Neural cell (in vitro differentiated cells): ENCODE data around the gene KAT8. TPM values are rescaled to one million over a fixed set of nuclear protein-coding genes. Genes with fewer than 3 reads are reported as not detected.

Experiments
- H2AFZ ChIP-seq: fragments of 200-600, 300-800 bp; sonication (generic), shearing (Covaris generic); 2 replicates; pipeline ENCODE4 v1.6.0; 2014; ENCODE audit warnings: low read depth, mild to moderate bottlenecking, antibody characterized with exemption, low read length, moderate library complexity
- H3F3A ChIP-seq: fragments of 200-600 bp; shearing (Covaris generic); 2 replicates; pipeline ENCODE4 v1.6.1; 2016; ENCODE audit warnings: mild to moderate bottlenecking, moderate library complexity, mixed read lengths, antibody characterized with exemption, low read length; ENCODE audit not compliant: insufficient read depth, poor library complexity, severe bottlenecking
- H3K27ac ChIP-seq: fragments of 200-600, 300-800 bp; sonication (generic), shearing (Covaris generic); 2 replicates; pipeline ENCODE4 v1.5.1; 2014; ENCODE audit warnings: mild to moderate bottlenecking, low read length, moderate library complexity
- H3K27me3 ChIP-seq: fragments of 300-800, 200-600 bp; sonication (generic), shearing (Covaris generic); 2 replicates; pipeline ENCODE4 v1.6.0; 2014; ENCODE audit warnings: mild to moderate bottlenecking, low read depth, low read length, moderate library complexity; ENCODE audit not compliant: insufficient read depth
- H3K36me3 ChIP-seq: fragments of 300-800, 200-600 bp; sonication (generic), shearing (Covaris generic); 2 replicates; pipeline ENCODE4 v1.5.1; 2014; ENCODE audit warnings: mild to moderate bottlenecking, antibody characterized with exemption, low read length, moderate library complexity; ENCODE audit not compliant: insufficient read depth
- H3K4me2 ChIP-seq: fragments of 300-800, 200-600 bp; sonication (generic), shearing (Covaris generic); 2 replicates; pipeline ENCODE4 v1.6.0; 2014; ENCODE audit warnings: mild to moderate bottlenecking, low read length
- H3K4me3 ChIP-seq: fragments of 300-800, 200-600 bp; sonication (generic), shearing (Covaris generic); 2 replicates; pipeline ENCODE4 v1.5.1; 2014; ENCODE audit warnings: mild to moderate bottlenecking, low read length, moderate library complexity
- H3K79me2 ChIP-seq: fragments of 200-600 bp; shearing (Covaris generic); replicated peaks from 2 replicates; pipeline ENCODE4 v1.6.0; 2014; ENCODE audit warnings: mild to moderate bottlenecking, low read length, moderate library complexity; ENCODE audit not compliant: insufficient read depth
- H3K9ac ChIP-seq: fragments of 300-800, 200-600 bp; sonication (generic), shearing (Covaris generic); 2 replicates; pipeline ENCODE4 v1.6.1; 2016; ENCODE audit warnings: mild to moderate bottlenecking, low read length, mixed read lengths
- H3K9me2 ChIP-seq: fragments of 200-600 bp; shearing (Covaris generic); 2 replicates; pipeline ENCODE4 v1.6.1; 2016; ENCODE audit warnings: mild to moderate bottlenecking, low read length, mixed read lengths; ENCODE audit not compliant: insufficient read depth
- H3K9me3 ChIP-seq: fragments of 200-600, 300-800 bp; sonication (generic), shearing (Covaris generic); 2 replicates; pipeline ENCODE4 v1.6.1; 2016; ENCODE audit warnings: mild to moderate bottlenecking, mixed run types, low read length, moderate library complexity, mixed read lengths
- H4K20me1 ChIP-seq: fragments of 200-600 bp; shearing (Covaris generic); 2 replicates; pipeline ENCODE4 v1.6.1; 2016; ENCODE audit warnings: mild to moderate bottlenecking, mixed run types; ENCODE audit not compliant: insufficient read depth
- EP300 ChIP-seq: fragments of 450-650 bp; conservative IDR thresholded peaks from 2 replicates; pipeline ENCODE4 v1.6.1; 2014; ENCODE audit warnings: antibody characterized with exemption, mild to moderate bottlenecking, moderate library complexity; ENCODE audit not compliant: poor library complexity, severe bottlenecking
- EZH2 ChIP-seq: fragments of 200-600, 300-800 bp; shearing (Covaris generic), sonication (generic); IDR thresholded peaks from 2 replicates; pipeline ENCODE4 v1.6.1; 2014; ENCODE audit warnings: antibody characterized with exemption, low read length, borderline replicate concordance, mild to moderate bottlenecking; ENCODE audit not compliant: insufficient read depth, poor library complexity, severe bottlenecking
- MXI1 ChIP-seq: fragments of 450-650 bp; conservative IDR thresholded peaks from 2 replicates; pipeline ENCODE4 v1.6.1; 2014; ENCODE audit warnings: antibody characterized with exemption, mild to moderate bottlenecking; ENCODE audit not compliant: poor library complexity, severe bottlenecking
- POLR2AphosphoS5 ChIP-seq: IDR thresholded peaks from 2 replicates; pipeline ENCODE4 v1.6.1; 2012
- RAD21 ChIP-seq: fragments of 450-650 bp; conservative IDR thresholded peaks from 2 replicates; pipeline ENCODE4 v1.6.1; 2014; ENCODE audit warnings: antibody characterized with exemption, mild to moderate bottlenecking, moderate library complexity
- SMC3 ChIP-seq: fragments of 450-650 bp; conservative IDR thresholded peaks from 2 replicates; pipeline ENCODE4 v1.6.1; 2014; ENCODE audit warnings: antibody characterized with exemption, mild to moderate bottlenecking, moderate library complexity; ENCODE audit not compliant: poor library complexity
- TAF1 ChIP-seq: IDR thresholded peaks from 2 replicates; pipeline ENCODE4 v1.6.1; 2012; ENCODE audit warnings: low read depth
- polyA plus RNA-seq: library from polyadenylated mRNA; depleted of rRNA; stranded (reverse); fragments of >200 nt; gene quantifications from 2 replicates; pipeline ENCODE4 v1.2.3, GENCODE V29; 2014
- TF ChIP-seq, protein P1 (sequence below): IDR thresholded peaks from 2 replicates; pipeline ENCODE4 v1.6.1; 2012; ENCODE audit warnings: borderline replicate concordance
- TF ChIP-seq, protein P2 (sequence below): fragments of 450-650 bp; IDR thresholded peaks from 2 replicates; pipeline ENCODE4 v1.5.1; 2014; ENCODE audit warnings: antibody characterized with exemption, mild to moderate bottlenecking, moderate library complexity; ENCODE audit not compliant: poor library complexity, severe bottlenecking

The KAT8 gene
- polyA plus RNA-seq, 1 donor from 2014 or later, result 98.0 TPM

DNA sequence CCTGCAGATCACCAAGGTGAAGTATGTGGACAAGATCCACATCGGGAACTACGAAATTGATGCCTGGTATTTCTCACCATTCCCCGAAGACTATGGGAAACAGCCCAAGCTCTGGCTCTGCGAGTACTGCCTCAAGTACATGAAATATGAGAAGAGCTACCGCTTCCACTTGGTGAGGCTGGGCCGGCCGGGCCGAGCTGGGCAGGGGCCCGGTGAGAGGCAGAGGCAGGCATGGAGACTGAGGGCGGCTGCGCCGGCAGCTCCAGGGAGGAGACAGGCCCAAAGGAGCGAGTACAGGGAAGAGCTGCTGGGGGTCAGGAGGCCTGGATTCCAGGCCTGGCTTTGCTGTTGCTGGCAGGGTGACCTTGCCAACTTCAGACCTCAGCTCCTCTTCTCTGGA is 9.7 kb downstream of the KAT8 start:
- TF ChIP-seq EZH2 (no peak), SMC3 (no peak), POLR2AphosphoS5 (no peak), RAD21 (no peak), EP300 (no peak)
- TF ChIP-seq, protein P1, sequence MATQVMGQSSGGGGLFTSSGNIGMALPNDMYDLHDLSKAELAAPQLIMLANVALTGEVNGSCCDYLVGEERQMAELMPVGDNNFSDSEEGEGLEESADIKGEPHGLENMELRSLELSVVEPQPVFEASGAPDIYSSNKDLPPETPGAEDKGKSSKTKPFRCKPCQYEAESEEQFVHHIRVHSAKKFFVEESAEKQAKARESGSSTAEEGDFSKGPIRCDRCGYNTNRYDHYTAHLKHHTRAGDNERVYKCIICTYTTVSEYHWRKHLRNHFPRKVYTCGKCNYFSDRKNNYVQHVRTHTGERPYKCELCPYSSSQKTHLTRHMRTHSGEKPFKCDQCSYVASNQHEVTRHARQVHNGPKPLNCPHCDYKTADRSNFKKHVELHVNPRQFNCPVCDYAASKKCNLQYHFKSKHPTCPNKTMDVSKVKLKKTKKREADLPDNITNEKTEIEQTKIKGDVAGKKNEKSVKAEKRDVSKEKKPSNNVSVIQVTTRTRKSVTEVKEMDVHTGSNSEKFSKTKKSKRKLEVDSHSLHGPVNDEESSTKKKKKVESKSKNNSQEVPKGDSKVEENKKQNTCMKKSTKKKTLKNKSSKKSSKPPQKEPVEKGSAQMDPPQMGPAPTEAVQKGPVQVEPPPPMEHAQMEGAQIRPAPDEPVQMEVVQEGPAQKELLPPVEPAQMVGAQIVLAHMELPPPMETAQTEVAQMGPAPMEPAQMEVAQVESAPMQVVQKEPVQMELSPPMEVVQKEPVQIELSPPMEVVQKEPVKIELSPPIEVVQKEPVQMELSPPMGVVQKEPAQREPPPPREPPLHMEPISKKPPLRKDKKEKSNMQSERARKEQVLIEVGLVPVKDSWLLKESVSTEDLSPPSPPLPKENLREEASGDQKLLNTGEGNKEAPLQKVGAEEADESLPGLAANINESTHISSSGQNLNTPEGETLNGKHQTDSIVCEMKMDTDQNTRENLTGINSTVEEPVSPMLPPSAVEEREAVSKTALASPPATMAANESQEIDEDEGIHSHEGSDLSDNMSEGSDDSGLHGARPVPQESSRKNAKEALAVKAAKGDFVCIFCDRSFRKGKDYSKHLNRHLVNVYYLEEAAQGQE, result no peak
- Histone ChIP-seq H2AFZ (no peak overlapping the region), H3K9me3 (no peaks in the 10 kb centered on the region), H3K36me3 (no peaks in the 10 kb centered on the region), H3K27ac (no peak overlapping the region), H3F3A (no peaks in the 10 kb centered on the region), H3K27me3 (no peaks in the 10 kb centered on the region), H4K20me1 (no peaks in the 10 kb centered on the region), H3K4me3 (no peak overlapping the region), H3K79me2 (no peaks in the 10 kb centered on the region), H3K9ac (no peak overlapping the region), H3K9me2 (no peaks in the 10 kb centered on the region), H3K4me2 (no peak overlapping the region)

GRCh38 chr16:31128711-31129567 is 11.5 kb downstream of the KAT8 start:
- Histone ChIP-seq H3K27ac (no peak overlapping the region), H3F3A (no peaks in the 10 kb centered on the region), H3K9me3 (no peaks in the 10 kb centered on the region), H3K9ac (no peak overlapping the region), H3K36me3 (no peaks in the 10 kb centered on the region), H3K4me2 (no peak overlapping the region), H3K4me3 (no peak overlapping the region), H3K27me3 (no peaks in the 10 kb centered on the region), H3K9me2 (no peaks in the 10 kb centered on the region), H2AFZ (no peak overlapping the region), H4K20me1 (no peaks in the 10 kb centered on the region), H3K79me2 (no peaks in the 10 kb centered on the region)
- TF ChIP-seq, protein P1, result no peak
- no peak for TF ChIP-seq MXI1
- no peak for TF ChIP-seq EZH2
- no peak for TF ChIP-seq POLR2AphosphoS5
- TF ChIP-seq TAF1, result no peak
- TF ChIP-seq, protein P2, sequence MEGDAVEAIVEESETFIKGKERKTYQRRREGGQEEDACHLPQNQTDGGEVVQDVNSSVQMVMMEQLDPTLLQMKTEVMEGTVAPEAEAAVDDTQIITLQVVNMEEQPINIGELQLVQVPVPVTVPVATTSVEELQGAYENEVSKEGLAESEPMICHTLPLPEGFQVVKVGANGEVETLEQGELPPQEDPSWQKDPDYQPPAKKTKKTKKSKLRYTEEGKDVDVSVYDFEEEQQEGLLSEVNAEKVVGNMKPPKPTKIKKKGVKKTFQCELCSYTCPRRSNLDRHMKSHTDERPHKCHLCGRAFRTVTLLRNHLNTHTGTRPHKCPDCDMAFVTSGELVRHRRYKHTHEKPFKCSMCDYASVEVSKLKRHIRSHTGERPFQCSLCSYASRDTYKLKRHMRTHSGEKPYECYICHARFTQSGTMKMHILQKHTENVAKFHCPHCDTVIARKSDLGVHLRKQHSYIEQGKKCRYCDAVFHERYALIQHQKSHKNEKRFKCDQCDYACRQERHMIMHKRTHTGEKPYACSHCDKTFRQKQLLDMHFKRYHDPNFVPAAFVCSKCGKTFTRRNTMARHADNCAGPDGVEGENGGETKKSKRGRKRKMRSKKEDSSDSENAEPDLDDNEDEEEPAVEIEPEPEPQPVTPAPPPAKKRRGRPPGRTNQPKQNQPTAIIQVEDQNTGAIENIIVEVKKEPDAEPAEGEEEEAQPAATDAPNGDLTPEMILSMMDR, result no peak
- no peak for TF ChIP-seq SMC3
- TF ChIP-seq RAD21, result no peak
- TF ChIP-seq EP300, result no peak
